ENCODE results near the gene TPRG1.

The TPRG1 gene

GRCh38 chr3:189167027-189167766, 4.6 kb upstream of the TPRG1 start:
- Histone ChIP-seq H3K4me3 (ENCODE audit: low read depth, low read length) (no peak overlapping the region), H3K4me1 (no peaks in the 10 kb centered on the region), H3K36me3 (no peaks in the 10 kb centered on the region), H3K9me3 (no peaks in the 10 kb centered on the region), H3K27me3 (no peaks in the 10 kb centered on the region)
- no peak for DNase-seq
- TF ChIP-seq CTCF (IDR thresholded peaks at IDR 0.05; ENCODE audit: low read depth, low read length), result no peak

GRCh38 chr3:189168711-189169110, 3.1 kb upstream of the TPRG1 start:
- DNase-seq, result no peak
- no peaks in the 10 kb centered on the region for H3K36me3 ChIP-seq

GRCh38 chr3:189169728-189170127, 2.0 kb upstream of the TPRG1 start:
- no peaks in the 10 kb centered on the region for H3K27me3 ChIP-seq
- no peaks in the 10 kb centered on the region for H3K9me3 ChIP-seq
- no peaks in the 10 kb centered on the region for H3K4me1 ChIP-seq
- H3K36me3 ChIP-seq, result no peaks in the 10 kb centered on the region
- DNase-seq, result no peak
- no peak overlapping the region for H3K4me3 ChIP-seq (ENCODE audit: low read depth, low read length)
- peak; percentile 20; the same call in 1 of the 2 replicates for TF ChIP-seq CTCF (IDR thresholded peaks at IDR 0.05; ENCODE audit: low read depth, low read length)

More at GRCh38 chr3:189168711-189169110, 3.1 kb upstream of the TPRG1 start:
- Histone ChIP-seq H3K9me3 (no peaks in the 10 kb centered on the region), H3K4me1 (no peaks in the 10 kb centered on the region), H3K27me3 (no peaks in the 10 kb centered on the region), H3K4me3 (ENCODE audit: low read depth, low read length) (no peak overlapping the region)
- TF ChIP-seq CTCF (IDR thresholded peaks at IDR 0.05; ENCODE audit: low read depth, low read length), result no peak

GRCh38 chr3:189170559-189170958, 1.2 kb upstream of the TPRG1 start:
- H3K27me3 ChIP-seq, result no peaks in the 10 kb centered on the region
- TF ChIP-seq CTCF (IDR thresholded peaks at IDR 0.05; ENCODE audit: low read depth, low read length), result no peak
- H3K9me3 ChIP-seq, result no peaks in the 10 kb centered on the region
- no peak overlapping the region for H3K4me3 ChIP-seq (ENCODE audit: low read depth, low read length)
- no peak for DNase-seq
- no peaks in the 10 kb centered on the region for H3K36me3 ChIP-seq
- H3K4me1 ChIP-seq, result no peaks in the 10 kb centered on the region

- DNase-seq, result no peak
- Histone ChIP-seq H3K36me3 (no peaks in the 10 kb centered on the region), H3K4me1 (no peaks in the 10 kb centered on the region), H3K9me3 (no peaks in the 10 kb centered on the region), H3K27me3 (no peaks in the 10 kb centered on the region), H3K4me3 (ENCODE audit: low read depth, low read length) (no peak overlapping the region)
- no peak for TF ChIP-seq CTCF (IDR thresholded peaks at IDR 0.05; ENCODE audit: low read depth, low read length)
Observed at GRCh38 chr3:189172668-189173419, 1.1 kb downstream of the TPRG1 start.

- no peak for TF ChIP-seq CTCF (IDR thresholded peaks at IDR 0.05; ENCODE audit: low read depth, low read length)
- Histone ChIP-seq H3K4me3 (ENCODE audit: low read depth, low read length) (no peak overlapping the region), H3K36me3 (no peaks in the 10 kb centered on the region)
Observed at GRCh38 chr3:189184566-189184965, 12.8 kb downstream of the TPRG1 start.

More at GRCh38 chr3:189184566-189184965, 12.8 kb downstream of the TPRG1 start:
- Histone ChIP-seq H3K4me1 (no peaks in the 10 kb centered on the region; the same call in 1 of the 2 replicates), H3K27me3 (no peaks in the 10 kb centered on the region), H3K9me3 (no peaks in the 10 kb centered on the region)
- no peak for DNase-seq
